RWPE1 (cell line): ENCODE measurements around the gene PAX4.

Experiments
- CTCF ChIA-PET: fragments of 350-600 bp; sonication (Branson Sonifier 250); formaldehyde crosslinking; extraction: SDS; loops from one replicate; lab custom pipeline; 2021; lab: Yijun Ruan, JAX
- POLR2A ChIA-PET: fragments of 400-600 bp; formaldehyde crosslinking; extraction: SDS; loops from one replicate; lab custom pipeline; 2020; ENCODE audit warnings: antibody characterized with exemption; ENCODE audit not compliant: low non-redundant PET; lab: Yijun Ruan, JAX
- DNase-seq: peaks from one replicate; pipeline ENCODE4 v3.0.0; 2012; ENCODE audit warnings: low spot score
- H3K27ac ChIP-seq: fragments of 450-650 bp; 2 replicates; pipeline ENCODE4 v1.5.1; 2017
- CTCF ChIP-seq: fragments of 450-650 bp; conservative IDR thresholded peaks from 2 replicates; pipeline ENCODE4 v1.5.1; 2017; ENCODE audit warnings: low read depth, mild to moderate bottlenecking

PAX4 gene

DNA sequence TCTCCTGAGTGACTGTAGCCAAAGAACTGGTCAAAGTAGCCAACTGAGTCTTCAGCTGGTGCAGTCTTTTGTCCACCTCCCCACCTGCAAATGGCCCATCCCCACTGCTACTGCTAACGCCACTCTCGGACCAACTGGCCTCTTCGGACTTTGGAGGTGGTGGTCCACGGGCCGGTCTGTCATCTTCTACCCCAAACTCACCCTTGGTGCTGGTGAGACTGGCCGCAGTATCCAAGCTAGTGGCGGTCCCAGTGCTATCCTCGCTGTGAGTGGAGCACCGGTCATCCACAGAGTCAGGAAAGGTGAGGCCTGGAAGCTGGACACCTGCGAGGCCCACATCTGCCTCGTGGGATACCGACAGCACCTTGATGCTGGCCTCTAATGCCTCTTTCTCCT lies 33.3 kb downstream of the PAX4 start:
- TF ChIP-seq CTCF: no peak
- no peak for DNase-seq
- ChIA-PET POLR2A (interaction anchor here (0.8 kb wide), 1 partner anchor 9 kb away, joined by 3 read pairs; the partner anchor contains the start of gene FSCN3), CTCF (interaction anchor here (0.6 to 0.9 kb wide), 2 partner anchors 82 to 204 kb away, joined by 4 read pairs; no protein-coding TSS in a partner anchor)
- peak overlapping the region; percentile 76 for H3K27ac ChIP-seq

GRCh38 chr7:127582361-127582760 lies 35.6 kb downstream of the PAX4 start:
- no peak for DNase-seq
- ChIA-PET POLR2A (interaction anchor here (0.5 kb wide), 1 partner anchor 208 kb away, joined by 6 read pairs; no protein-coding TSS in a partner anchor), CTCF (no interaction called here)
- no peak for TF ChIP-seq CTCF
- no peak overlapping the region for H3K27ac ChIP-seq

- TF ChIP-seq CTCF: no peak
- no peak for DNase-seq
- ChIA-PET CTCF (no interaction called here), POLR2A (no interaction called here)
- H3K27ac ChIP-seq: no peak overlapping the region
These were observed 36.2 kb downstream of the PAX4 start for GRCh38 chr7:127581716-127582115.

DNA sequence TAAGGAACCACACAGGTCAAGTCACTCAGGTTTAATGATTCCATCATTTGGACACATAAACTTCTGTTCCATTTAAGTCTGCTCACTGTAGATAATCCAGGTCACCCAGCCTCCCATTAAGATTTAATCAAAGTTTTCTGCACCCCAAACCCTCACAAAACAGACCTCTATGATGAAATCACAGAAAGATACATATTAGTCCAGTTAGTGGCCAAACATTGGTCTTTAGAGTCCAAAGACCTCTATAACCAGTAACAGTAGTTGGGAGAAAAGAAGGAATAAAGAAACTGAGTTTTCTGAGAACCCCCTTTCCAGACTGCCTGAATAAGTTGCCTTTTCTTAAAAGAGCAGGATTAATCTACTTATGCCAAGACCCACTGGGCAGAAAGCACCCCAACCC lies 37.3 kb downstream of the PAX4 start:
- TF ChIP-seq CTCF: no peak
- no peak overlapping the region for H3K27ac ChIP-seq
- POLR2A ChIA-PET: no interaction called here
- no peak for DNase-seq
- CTCF ChIA-PET: no interaction called here

GRCh38 chr7:127578711-127579275 lies 39.1 kb downstream of the PAX4 start:
- ChIA-PET POLR2A (interaction anchor here (0.5 kb wide), 1 partner anchor 10 kb away, joined by 4 read pairs; no protein-coding TSS in a partner anchor), CTCF (interaction anchor here (1.4 kb wide), 1 partner anchor 10 kb away, joined by 3 read pairs; the partner anchor contains the start of gene ARF5)
- H3K27ac ChIP-seq: no peak overlapping the region
- no peak for DNase-seq
- TF ChIP-seq CTCF: no peak

DNA sequence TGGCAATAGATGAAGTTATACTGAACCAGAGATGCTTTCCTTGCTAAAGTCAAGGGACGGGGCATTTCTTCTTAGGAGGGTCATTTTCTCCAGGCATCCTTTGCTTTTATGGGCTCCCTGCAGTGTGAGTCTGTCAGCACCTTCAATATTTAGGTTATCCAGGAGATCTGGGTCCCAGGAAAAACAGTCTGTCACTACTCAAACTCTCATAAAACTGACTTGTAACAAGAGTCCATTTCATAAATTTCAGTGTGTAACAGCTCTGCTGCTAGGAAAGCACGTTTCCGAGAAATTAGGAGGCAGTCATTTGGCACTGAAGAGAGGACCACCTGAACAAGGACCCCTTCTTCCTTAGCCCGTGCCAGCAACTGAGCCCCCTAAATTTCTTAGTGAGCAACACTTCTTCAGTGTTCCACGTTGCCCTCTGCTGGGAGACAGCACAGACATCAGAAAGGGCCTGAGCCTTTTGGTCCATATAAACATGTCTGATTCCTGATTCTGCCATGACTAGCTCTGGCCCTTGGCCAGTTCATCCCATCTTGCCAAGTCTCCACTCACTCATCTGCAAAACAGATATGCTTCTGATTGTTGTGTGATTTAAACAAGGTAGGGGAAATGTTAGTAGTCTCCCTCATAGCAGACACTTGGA lies 39.8 kb downstream of the PAX4 start:
- POLR2A ChIA-PET: no interaction called here
- no peak for TF ChIP-seq CTCF
- no peak overlapping the region for H3K27ac ChIP-seq
- CTCF ChIA-PET: interaction anchor here (1.4 kb wide), 1 partner anchor 10 kb away, joined by 3 read pairs; the partner anchor contains the start of gene ARF5
- no peak for DNase-seq
